Endothelial cell of umbilical vein (primary cell): ENCODE results near the gene BBS5. TPM values are rescaled to one million over a fixed set of nuclear protein-coding genes. Genes with fewer than 3 reads are reported as not detected.
A peak's percentile ranks its signal among the peaks of the same experiment; 100 is the strongest.

Experiments used
- BruUV-seq: library from RNA; stranded (reverse); fragments of 400-500 nt; replicated peaks from 2 replicates; lab custom pipeline; 2021; lab: Mats Ljungman, UMichigan
- CTCF ChIA-PET: fragments of 300-600, 350-600 bp; sonication (Branson Sonifier 250); formaldehyde crosslinking; loops from one replicate; lab custom pipeline; 2021; ENCODE audit warnings: antibody characterized with exemption, inconsistent platforms; lab: Charles Lee
- POLR2A ChIA-PET: fragments of 300-600, 350-600 bp; sonication (Branson Sonifier 250); formaldehyde crosslinking; loops from one replicate; lab custom pipeline; 2021; ENCODE audit warnings: antibody characterized with exemption, inconsistent platforms; lab: Charles Lee
- DNase-seq: peaks from one replicate; pipeline ENCODE4 v3.0.0-alpha.2; 2011; ENCODE audit warnings: low read depth, low spot score
- FAIRE-seq: peaks from 2 replicates; lab custom pipeline; 2011; peaks lifted over from hg19 to GRCh38; lab: Jason Lieb, UNC
- H2AFZ ChIP-seq: 2 replicates; pipeline ENCODE4 v1.6.0; 2012; ENCODE audit warnings: low read depth, low read length, control low read depth, inconsistent platforms
- H3K27ac ChIP-seq: 2 replicates; pipeline ENCODE4 v1.5.1; 2011; ENCODE audit warnings: low read depth, mild to moderate bottlenecking, control low read depth, low read length, moderate library complexity; ENCODE audit not compliant: insufficient read depth
- H3K27me3 ChIP-seq, 2 experiments: 2 replicates each; pipeline versions ENCODE4 v1.6.0 to v1.6.1; 2011; ENCODE audit warnings: low read length in 2 of 2, mixed read lengths in 1 of 2; ENCODE audit not compliant: control insufficient read depth in 2 of 2, insufficient read depth in 2 of 2
- H3K36me3 ChIP-seq, 2 experiments: 2 replicates in 1 of 2; 3 replicates in 1 of 2; pipeline ENCODE4 v1.5.1; 2011; ENCODE audit warnings: low read length in 2 of 2, mild to moderate bottlenecking in 1 of 2, moderate library complexity in 1 of 2; ENCODE audit not compliant: control insufficient read depth in 2 of 2, insufficient read depth in 2 of 2; ENCODE audit errors: extremely low read depth in 1 of 2
- H3K4me1 ChIP-seq: 3 replicates; pipeline ENCODE4 v1.5.1; 2011; ENCODE audit warnings: mild to moderate bottlenecking, low read length; ENCODE audit not compliant: control insufficient read depth, insufficient read depth; ENCODE audit errors: extremely low read depth
- H3K4me2 ChIP-seq: 2 replicates; pipeline ENCODE4 v1.6.1; 2011; ENCODE audit warnings: low read length, control low read depth, mixed read lengths; ENCODE audit not compliant: insufficient read depth
- H3K4me3 ChIP-seq, 3 experiments: fragments of 200-600 bp in 1 of 3; sonication (generic), shearing (Covaris generic) in 1 of 3; replicated peaks in 1 of 3; 2 replicates each; pipeline ENCODE4 v1.5.1; 2011 to 2016; ENCODE audit warnings: control low read depth in 3 of 3, low read length in 3 of 3, mild to moderate bottlenecking in 2 of 3, inconsistent platforms in 1 of 3, low read depth in 1 of 3, moderate library complexity in 1 of 3; ENCODE audit not compliant: insufficient read depth in 1 of 3
- H3K79me2 ChIP-seq: 2 replicates; pipeline ENCODE4 v1.6.0; 2012; ENCODE audit warnings: low read length, inconsistent platforms; ENCODE audit not compliant: control insufficient read depth, insufficient read depth
- H3K9ac ChIP-seq: replicated peaks from 2 replicates; pipeline ENCODE3; 2011; ENCODE audit warnings: low read length, control low read depth; ENCODE audit not compliant: insufficient read depth; ENCODE audit errors: extremely low read depth
- H3K9me1 ChIP-seq: replicated peaks from 3 replicates; pipeline ENCODE4 v1.6.0; 2011; ENCODE audit warnings: mild to moderate bottlenecking, low read length; ENCODE audit not compliant: control insufficient read depth, insufficient read depth; ENCODE audit errors: extremely low read depth
- H3K9me3 ChIP-seq: replicated peaks from 2 replicates; pipeline ENCODE4 v1.5.1; 2012; ENCODE audit warnings: low read length, inconsistent platforms; ENCODE audit not compliant: control insufficient read depth, insufficient read depth
- H4K20me1 ChIP-seq: replicated peaks from 2 replicates; pipeline ENCODE3; 2011; ENCODE audit warnings: mild to moderate bottlenecking, low read length; ENCODE audit not compliant: control insufficient read depth, insufficient read depth; ENCODE audit errors: extremely low read depth
- CTCF ChIP-seq, 2 donors: IDR thresholded peaks; 1 replicate in 1 of 2; 2 replicates in 1 of 2; pipeline ENCODE4 v1.5.1; 2011; ENCODE audit warnings: low read length in 2 of 2, mild to moderate bottlenecking in 2 of 2, moderate library complexity in 2 of 2, control low read depth in 1 of 2, inconsistent platforms in 1 of 2, low read depth in 1 of 2; ENCODE audit not compliant: insufficient read depth in 1 of 2; ENCODE audit errors: extremely low read depth in 1 of 2
- EZH2 ChIP-seq: IDR thresholded peaks from 2 replicates; pipeline ENCODE4 v1.6.1; 2012; ENCODE audit warnings: borderline replicate concordance, low read depth, mild to moderate bottlenecking, moderate library complexity, low read length, inconsistent platforms; ENCODE audit not compliant: severe bottlenecking
- FOS ChIP-seq: IDR thresholded peaks from 2 replicates; pipeline ENCODE4 v1.6.1; 2011; ENCODE audit warnings: mild to moderate bottlenecking, low read length, moderate library complexity, borderline replicate concordance; ENCODE audit not compliant: insufficient read depth
- JUN ChIP-seq: IDR thresholded peaks from 2 replicates; pipeline ENCODE4 v1.6.1; 2011; ENCODE audit warnings: borderline replicate concordance, low read depth; ENCODE audit not compliant: insufficient read length, insufficient read depth
- MAX ChIP-seq: IDR thresholded peaks from 2 replicates; pipeline ENCODE4 v1.6.1; 2011; ENCODE audit not compliant: insufficient read depth, insufficient read length
- POLR2A ChIP-seq: IDR thresholded peaks from 2 replicates; pipeline ENCODE4 v1.6.1; 2012; ENCODE audit warnings: low read depth, mild to moderate bottlenecking, control low read depth, low read length
- POLR2AphosphoS5 ChIP-seq: IDR thresholded peaks from 2 replicates; pipeline ENCODE4 v1.6.1; 2012; ENCODE audit warnings: low read depth, mild to moderate bottlenecking, control low read depth, low read length, moderate library complexity; ENCODE audit not compliant: insufficient read depth
- dilution Hi-C: fragments of 300-500 bp; cut with MboI; formaldehyde crosslinking; loops from one replicate; pipeline ENCODE4 v1.15.0; 2019; ENCODE audit warnings: low sequenced_read_pairs; ENCODE audit not compliant: extremely low pct_ligation_motif_present
- intact Hi-C: fragments of 100-400 bp; cut with micrococcal nuclease; formaldehyde crosslinking; loops from one replicate; pipeline ENCODE4 v1.10.0; 2022
- polyA plus RNA-seq, 4 experiments: library from polyadenylated mRNA; depleted of rRNA in 3 of 4; stranded (reverse) in 3 of 4; unstranded in 1 of 4; fragments of >200 nt; gene quantifications; 2 replicates each; pipeline versions ENCODE4 v1.2.1 to v1.2.3, GENCODE V29; 2011 to 2012; ENCODE audit warnings: missing spikeins in 1 of 4
- total RNA-seq: library from RNA; stranded (reverse); gene quantifications from 2 replicates; pipeline ENCODE4 v1.2.3, GENCODE V29; 2021

Gene BBS5
- total and polyA plus RNA-seq, 2 donors (not counting 3 experiments of a cell fraction or from before 2014, with no cell fraction given), result 2.9 to 5.6 TPM

- Histone ChIP-seq H3K27me3 (no peaks in the 10 kb centered on the region), H3K4me3 (no peak overlapping the region), H3K4me1 (peaks cover 17% of the 10 kb centered on the region), H3K4me2 (peak overlapping the region; percentile 42), H3K9me1 (no peaks in the 10 kb centered on the region), H3K79me2 (no peaks in the 10 kb centered on the region), H3K9me3 (no peaks in the 10 kb centered on the region), H2AFZ (peak overlapping the region; percentile 75), H4K20me1 (no peaks in the 10 kb centered on the region), H3K27ac (peak overlapping the region; percentile 66), H3K9ac (peak overlapping the region; percentile 7), H3K36me3 (peaks cover 0 to under 1% of the 10 kb centered on the region in 2 experiments)
- BruUV-seq, result no TSS peak
- dilution Hi-C loops, result no loop called here
- FAIRE-seq (peak; percentile 89), DNase-seq (peak; percentile 80)
- ChIA-PET POLR2A (interaction anchor here (1.7 kb wide), 1 partner anchor 349 kb away, joined by 6 read pairs; the partner anchor contains the start of gene UBR3), CTCF (interaction anchor here (0.9 to 3.4 kb wide), 7 partner anchors 9 to 335 kb away, joined by 3 to 21 read pairs (median 4); no protein-coding TSS in a partner anchor)
- intact Hi-C loops, result loop anchor here (2.0 to 5.0 kb wide), 2 partner anchors 28 to 94 kb away; partner anchors contain the start of gene FASTKD1
- TF ChIP-seq FOS (peak; percentile 57), JUN (peak; percentile 59), EZH2 (no peak)
These were observed 955 bp upstream of the BBS5 start for GRCh38 chr2:169478339-169478738.

GRCh38 chr2:169478745-169479256, 493 bp upstream of the BBS5 start:
- H3K27ac ChIP-seq, result peak overlapping the region; percentile 66
- H4K20me1 ChIP-seq, result no peaks in the 10 kb centered on the region
- DNase-seq, result no peak
- peak overlapping the region; percentile 42 for H3K4me2 ChIP-seq
- peaks cover 17% of the 10 kb centered on the region for H3K4me1 ChIP-seq
- POLR2A ChIA-PET, result interaction anchor here (1.7 kb wide), 1 partner anchor 349 kb away, joined by 6 read pairs; the partner anchor contains the start of gene UBR3
- FAIRE-seq, result peak; percentile 49
- CTCF ChIA-PET, result interaction anchor here (0.8 to 3.4 kb wide), 15 partner anchors 8 to 350 kb away, joined by 3 to 21 read pairs (median 4); partner anchors contain the start of gene UBR3
- peak overlapping the region; percentile 75 for H2AFZ ChIP-seq
- no peaks in the 10 kb centered on the region for H3K9me1 ChIP-seq
- no TSS peak for BruUV-seq
- dilution Hi-C loops, result no loop called here
- peak overlapping the region; percentile 73 for H3K9ac ChIP-seq
- H3K27me3 ChIP-seq, result no peaks in the 10 kb centered on the region
- intact Hi-C loops, result loop anchor here (2.0 to 5.0 kb wide), 2 partner anchors 28 to 94 kb away; partner anchors contain the start of gene FASTKD1
- H3K36me3 ChIP-seq, result peaks cover 0 to 4% of the 10 kb centered on the region in 2 experiments
- H3K79me2 ChIP-seq, result no peaks in the 10 kb centered on the region
- no peaks in the 10 kb centered on the region for H3K9me3 ChIP-seq
- TF ChIP-seq POLR2AphosphoS5, result no peak
- TF ChIP-seq MAX, result no peak
- no peak for TF ChIP-seq CTCF (IDR thresholded peaks at IDR 0.05; ENCODE audit: extremely low read depth in 1 of 2, insufficient read depth in 1 of 2, low read depth in 1 of 2, low read length in 2 of 2)
- TF ChIP-seq JUN, result no peak
- no peak for TF ChIP-seq POLR2A
- peak overlapping the region in 2 of 3 experiments; percentile 70 to 82 for H3K4me3 ChIP-seq
